ENCODE data around the gene ROBO1. TPM values are rescaled to one million over a fixed set of nuclear protein-coding genes. Genes with fewer than 3 reads are reported as not detected.
A peak's percentile ranks its signal among the peaks of the same experiment; 100 is the strongest.

The ROBO1 gene
- total RNA-seq, 1 donor from 2014 or later = 73.8 TPM

DNA sequence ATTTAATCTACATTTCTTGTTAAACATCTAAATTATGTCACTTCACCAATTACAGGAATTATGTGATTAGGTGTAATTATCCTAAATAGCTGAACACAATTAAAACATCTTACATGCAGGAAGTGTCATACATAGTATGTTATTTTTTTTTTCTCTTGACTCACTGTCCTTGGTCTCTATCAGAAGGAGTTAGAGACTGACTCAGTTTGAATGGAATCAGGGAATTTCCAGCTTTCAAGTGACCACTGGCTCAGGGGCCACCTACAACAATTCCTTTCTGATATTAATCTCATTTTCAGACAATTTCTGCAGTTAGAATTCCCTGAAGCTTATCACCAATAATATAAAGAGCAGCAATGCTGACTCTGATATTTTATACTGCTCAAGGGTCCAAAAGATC is 400.7 kb downstream of the ROBO1 start:
- TF ChIP-seq, protein P1, sequence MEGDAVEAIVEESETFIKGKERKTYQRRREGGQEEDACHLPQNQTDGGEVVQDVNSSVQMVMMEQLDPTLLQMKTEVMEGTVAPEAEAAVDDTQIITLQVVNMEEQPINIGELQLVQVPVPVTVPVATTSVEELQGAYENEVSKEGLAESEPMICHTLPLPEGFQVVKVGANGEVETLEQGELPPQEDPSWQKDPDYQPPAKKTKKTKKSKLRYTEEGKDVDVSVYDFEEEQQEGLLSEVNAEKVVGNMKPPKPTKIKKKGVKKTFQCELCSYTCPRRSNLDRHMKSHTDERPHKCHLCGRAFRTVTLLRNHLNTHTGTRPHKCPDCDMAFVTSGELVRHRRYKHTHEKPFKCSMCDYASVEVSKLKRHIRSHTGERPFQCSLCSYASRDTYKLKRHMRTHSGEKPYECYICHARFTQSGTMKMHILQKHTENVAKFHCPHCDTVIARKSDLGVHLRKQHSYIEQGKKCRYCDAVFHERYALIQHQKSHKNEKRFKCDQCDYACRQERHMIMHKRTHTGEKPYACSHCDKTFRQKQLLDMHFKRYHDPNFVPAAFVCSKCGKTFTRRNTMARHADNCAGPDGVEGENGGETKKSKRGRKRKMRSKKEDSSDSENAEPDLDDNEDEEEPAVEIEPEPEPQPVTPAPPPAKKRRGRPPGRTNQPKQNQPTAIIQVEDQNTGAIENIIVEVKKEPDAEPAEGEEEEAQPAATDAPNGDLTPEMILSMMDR (IDR thresholded peaks at IDR 0.05) = no peak
- DNase-seq (ENCODE audit: extremely low spot score, unreplicated experiment) = no peak
- H3K4me1 Mint-ChIP-seq (ENCODE audit: unreplicated experiment) = peaks cover 31% of the 10 kb centered on the region
- no peak overlapping the region for H3K4me3 Mint-ChIP-seq (ENCODE audit: unreplicated experiment)
- no peaks in the 10 kb centered on the region for H3K27me3 Mint-ChIP-seq (ENCODE audit: unreplicated experiment)
- no peaks in the 10 kb centered on the region for H3K9me3 Mint-ChIP-seq (ENCODE audit: unreplicated experiment)
- no peak overlapping the region for H3K27ac Mint-ChIP-seq (ENCODE audit: unreplicated experiment)
- no peaks in the 10 kb centered on the region for H3K36me3 Mint-ChIP-seq (ENCODE audit: unreplicated experiment)

DNA sequence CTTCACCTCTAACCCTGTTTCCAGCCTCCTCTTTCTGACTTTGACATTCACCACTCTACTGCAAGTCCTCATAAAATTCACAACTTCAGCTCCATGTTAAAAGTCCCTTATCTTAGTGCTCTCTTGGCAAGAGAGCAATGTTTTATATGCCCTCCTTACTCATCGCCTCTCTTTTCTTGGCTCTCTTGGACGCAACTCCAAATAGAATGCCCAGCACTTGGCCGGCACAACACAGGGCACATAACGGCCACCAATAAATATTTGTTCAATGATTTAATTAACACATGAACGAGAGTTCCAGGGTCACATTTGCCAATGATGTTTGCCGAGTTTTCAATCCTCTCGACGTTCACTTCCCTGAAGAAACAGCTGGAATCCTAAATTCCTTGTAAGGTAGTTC is 401.4 kb downstream of the ROBO1 start:
- TF ChIP-seq, protein P1 (IDR thresholded peaks at IDR 0.05) = no peak
- Mint-ChIP-seq H3K4me3 (ENCODE audit: unreplicated experiment) (no peak overlapping the region), H3K36me3 (ENCODE audit: unreplicated experiment) (no peaks in the 10 kb centered on the region), H3K9me3 (ENCODE audit: unreplicated experiment) (no peaks in the 10 kb centered on the region), H3K4me1 (ENCODE audit: unreplicated experiment) (peaks cover 31% of the 10 kb centered on the region), H3K27ac (ENCODE audit: unreplicated experiment) (no peak overlapping the region), H3K27me3 (ENCODE audit: unreplicated experiment) (no peaks in the 10 kb centered on the region)
- DNase-seq (ENCODE audit: extremely low spot score, unreplicated experiment) = no peak

DNA sequence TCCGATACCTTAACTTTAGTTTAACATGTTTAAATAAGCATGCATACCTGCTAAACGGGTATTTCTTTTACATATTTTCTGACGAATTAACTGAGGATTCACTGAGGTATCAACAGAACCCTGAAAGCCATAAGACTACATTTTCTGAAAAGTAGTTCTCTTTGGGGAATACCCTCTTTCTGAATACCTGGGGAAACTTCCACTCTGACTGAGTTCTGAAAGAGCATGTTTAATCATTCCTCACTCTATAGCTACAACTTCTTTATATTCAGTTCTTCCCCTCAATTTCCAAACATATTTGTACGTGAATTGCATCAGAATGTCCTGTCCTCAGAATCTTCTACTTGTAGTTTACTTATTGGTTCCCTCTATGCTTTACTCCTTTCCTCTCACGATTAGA is 403.0 kb downstream of the ROBO1 start:
- Mint-ChIP-seq H3K4me1 (ENCODE audit: unreplicated experiment) (peaks cover 31% of the 10 kb centered on the region), H3K27ac (ENCODE audit: unreplicated experiment) (no peak overlapping the region), H3K27me3 (ENCODE audit: unreplicated experiment) (no peaks in the 10 kb centered on the region), H3K4me3 (ENCODE audit: unreplicated experiment) (no peak overlapping the region), H3K36me3 (ENCODE audit: unreplicated experiment) (no peaks in the 10 kb centered on the region), H3K9me3 (ENCODE audit: unreplicated experiment) (no peaks in the 10 kb centered on the region)
- TF ChIP-seq, protein P1 (IDR thresholded peaks at IDR 0.05) = no peak
- no peak for DNase-seq (ENCODE audit: extremely low spot score, unreplicated experiment)

DNA sequence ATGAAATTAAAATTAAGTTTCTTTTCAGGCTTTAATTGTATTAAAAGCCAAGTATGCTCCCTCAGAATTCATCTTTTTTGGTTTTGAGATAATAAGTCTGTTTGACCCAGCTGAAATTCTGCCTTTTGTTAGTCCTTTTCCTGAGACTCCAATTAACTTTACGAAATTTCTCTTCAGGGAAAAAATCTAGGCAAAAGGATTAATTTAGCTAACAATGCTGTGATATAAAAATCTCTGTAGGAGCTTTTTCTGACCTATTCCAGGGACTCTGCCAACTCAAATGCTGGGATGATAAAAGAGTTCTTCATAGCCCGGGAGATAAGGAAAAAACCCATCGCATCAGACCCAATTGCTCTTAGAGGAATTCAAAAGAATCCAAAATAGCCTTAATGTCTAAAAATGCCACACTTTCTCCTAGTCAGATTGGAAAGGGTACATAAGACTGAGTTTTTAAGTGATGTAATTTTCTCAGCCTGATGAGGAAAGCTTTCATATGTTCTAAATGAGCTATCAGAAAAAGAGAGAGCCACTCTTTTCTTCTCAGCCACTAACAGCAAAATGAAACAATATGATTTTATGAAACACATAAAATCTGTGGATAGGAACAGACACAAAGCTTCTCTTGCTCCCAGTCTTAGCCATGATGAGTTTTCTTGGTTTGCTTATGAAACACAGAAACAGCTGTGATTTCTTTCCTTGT is 405.1 kb downstream of the ROBO1 start:
- DNase-seq (ENCODE audit: extremely low spot score, unreplicated experiment) = no peak

DNA sequence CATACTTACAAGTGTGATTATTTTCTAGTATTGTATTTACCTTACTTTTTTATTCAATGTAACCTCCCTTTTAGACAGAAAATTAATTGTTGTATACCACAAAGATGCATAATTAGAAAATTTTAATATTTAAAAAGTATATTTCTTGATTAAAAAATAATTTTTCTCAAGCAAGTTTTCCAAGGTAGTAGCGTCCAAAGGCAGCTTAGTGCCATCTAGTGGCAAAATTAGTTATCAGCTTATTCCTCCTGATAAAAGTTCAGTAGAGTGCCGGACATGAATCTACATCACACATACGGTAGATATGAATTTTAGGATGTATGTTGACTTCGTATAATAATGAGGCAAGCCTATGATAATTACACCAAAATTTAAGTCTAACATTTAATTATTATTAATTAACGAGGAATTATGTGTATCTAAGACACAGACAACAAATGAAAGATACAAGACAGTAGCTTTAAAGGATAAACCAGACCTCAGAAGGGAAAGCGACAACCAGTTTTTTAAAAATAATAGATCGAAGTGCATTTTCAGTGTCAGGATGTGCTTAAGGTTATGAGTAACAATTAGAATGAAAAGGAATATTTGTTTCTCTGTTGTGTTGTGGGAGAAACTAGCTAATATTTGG is 405.9 kb downstream of the ROBO1 start:
- Mint-ChIP-seq H3K4me3 (ENCODE audit: unreplicated experiment) (no peak overlapping the region), H3K27ac (ENCODE audit: unreplicated experiment) (no peak overlapping the region), H3K27me3 (ENCODE audit: unreplicated experiment) (no peaks in the 10 kb centered on the region), H3K4me1 (ENCODE audit: unreplicated experiment) (peaks cover 6% of the 10 kb centered on the region), H3K9me3 (ENCODE audit: unreplicated experiment) (no peaks in the 10 kb centered on the region), H3K36me3 (ENCODE audit: unreplicated experiment) (no peaks in the 10 kb centered on the region)
- no peak for DNase-seq (ENCODE audit: extremely low spot score, unreplicated experiment)
- TF ChIP-seq, protein P1 (IDR thresholded peaks at IDR 0.05) = peak; percentile 91

More for the DNA sequence above, 405.1 kb downstream of the ROBO1 start:
- Mint-ChIP-seq H3K4me3 (ENCODE audit: unreplicated experiment) (no peak overlapping the region), H3K9me3 (ENCODE audit: unreplicated experiment) (no peaks in the 10 kb centered on the region), H3K27ac (ENCODE audit: unreplicated experiment) (no peak overlapping the region), H3K4me1 (ENCODE audit: unreplicated experiment) (peaks cover 13% of the 10 kb centered on the region), H3K27me3 (ENCODE audit: unreplicated experiment) (no peaks in the 10 kb centered on the region), H3K36me3 (ENCODE audit: unreplicated experiment) (no peaks in the 10 kb centered on the region)
- TF ChIP-seq, protein P1 (IDR thresholded peaks at IDR 0.05) = no peak

Data from osteocyte (in vitro differentiated cells).